OCI-LY1 (cell line): ENCODE data around the gene PTRHD1.

ENCODE experiments used
- H2AFZ ChIP-seq: fragments of 200-600 bp; sonication (generic), shearing (Covaris generic); 2 replicates; pipeline ENCODE4 v1.6.0; 2014; ENCODE audit warnings: antibody characterized with exemption, mild to moderate bottlenecking, low read length
- H3F3A ChIP-seq: fragments of 200-600 bp; sonication (generic), shearing (Covaris generic); 2 replicates; pipeline ENCODE4 v1.6.0; 2014; ENCODE audit warnings: mild to moderate bottlenecking, antibody characterized with exemption, low read length, moderate library complexity; ENCODE audit not compliant: insufficient read depth
- H3K27ac ChIP-seq: fragments of 200-600 bp; sonication (generic); 2 replicates; pipeline ENCODE4 v1.5.1; 2014; ENCODE audit warnings: low read length, mixed run types, mild to moderate bottlenecking, low read depth; ENCODE audit not compliant: poor library complexity, severe bottlenecking
- H3K27me3 ChIP-seq: fragments of 200-600 bp; sonication (generic); 2 replicates; pipeline ENCODE4 v1.6.0; 2014; ENCODE audit warnings: antibody characterized with exemption, mild to moderate bottlenecking, low read length, moderate library complexity; ENCODE audit not compliant: insufficient read depth
- H3K36me3 ChIP-seq: fragments of 200-600 bp; sonication (generic); 2 replicates; pipeline ENCODE4 v1.6.1; 2014; ENCODE audit warnings: mild to moderate bottlenecking, antibody characterized with exemption, low read length, moderate library complexity, mixed read lengths; ENCODE audit not compliant: insufficient read depth
- H3K4me1 ChIP-seq: fragments of 200-600 bp; sonication (generic); 2 replicates; pipeline ENCODE4 v1.5.1; 2014; ENCODE audit warnings: mild to moderate bottlenecking, low read length, moderate library complexity; ENCODE audit not compliant: insufficient read depth, severe bottlenecking
- H3K4me2 ChIP-seq: fragments of 200-600 bp; sonication (generic), shearing (Covaris generic); 2 replicates; pipeline ENCODE4 v1.6.1; 2014; ENCODE audit warnings: low read length
- H3K4me3 ChIP-seq: fragments of 200-600 bp; sonication (generic); 2 replicates; pipeline ENCODE4 v1.5.1; 2014; ENCODE audit warnings: low read length, low read depth, mild to moderate bottlenecking, mixed read lengths; ENCODE audit not compliant: poor library complexity, severe bottlenecking
- H3K79me2 ChIP-seq: fragments of 200-600 bp; shearing (Covaris generic); 2 replicates; pipeline ENCODE4 v1.6.1; 2016; ENCODE audit warnings: mixed run types, low read length, mixed read lengths; ENCODE audit not compliant: insufficient read depth
- H3K9ac ChIP-seq: fragments of 200-600 bp; sonication (generic), shearing (Covaris generic); 2 replicates; pipeline ENCODE4 v1.6.1; 2014; ENCODE audit warnings: mild to moderate bottlenecking, low read length, mixed read lengths
- H3K9me2 ChIP-seq: fragments of 200-600 bp; sonication (generic), shearing (Covaris generic); 2 replicates; pipeline ENCODE4 v1.6.1; 2014; ENCODE audit warnings: low read depth, mild to moderate bottlenecking, low read length, mixed read lengths
- H3K9me3 ChIP-seq: fragments of 200-600 bp; shearing (Covaris generic); 2 replicates; pipeline ENCODE4 v1.6.1; 2014; ENCODE audit warnings: low read length, mixed read lengths
- H4K20me1 ChIP-seq: fragments of 200-600 bp; sonication (generic), shearing (Covaris generic); 2 replicates; pipeline ENCODE4 v1.6.0; 2016; ENCODE audit warnings: mild to moderate bottlenecking, low read length; ENCODE audit not compliant: insufficient read depth
- CTCF ChIP-seq: fragments of 200-600 bp; sonication (generic), shearing (Covaris generic); IDR thresholded peaks from 2 replicates; pipeline ENCODE4 v1.5.1; 2017; ENCODE audit warnings: mild to moderate bottlenecking, antibody characterized with exemption, low read length, moderate library complexity, mixed read lengths
- EZH2 ChIP-seq: fragments of 200-600 bp; sonication (generic), shearing (Covaris generic); IDR thresholded peaks from 2 replicates; pipeline ENCODE4 v1.8.0; 2017; ENCODE audit warnings: borderline replicate concordance, mixed run types, mild to moderate bottlenecking, antibody characterized with exemption, low read length, moderate library complexity, mixed read lengths

The PTRHD1 gene

GRCh38 chr2:24761866-24762265 is 31.3 kb downstream of the PTRHD1 start:
- Histone ChIP-seq H3K9ac (no peak overlapping the region), H3K9me2 (no peaks in the 10 kb centered on the region), H3K27ac (no peak overlapping the region), H3K27me3 (no peaks in the 10 kb centered on the region), H3F3A (no peaks in the 10 kb centered on the region), H2AFZ (no peak overlapping the region), H3K79me2 (no peaks in the 10 kb centered on the region), H3K36me3 (peaks cover 21% of the 10 kb centered on the region; the same call in 1 of the 2 replicates), H3K4me1 (no peaks in the 10 kb centered on the region), H3K4me3 (no peak overlapping the region), H4K20me1 (no peaks in the 10 kb centered on the region), H3K4me2 (no peak overlapping the region), H3K9me3 (no peaks in the 10 kb centered on the region)
- TF ChIP-seq CTCF = no peak

DNA sequence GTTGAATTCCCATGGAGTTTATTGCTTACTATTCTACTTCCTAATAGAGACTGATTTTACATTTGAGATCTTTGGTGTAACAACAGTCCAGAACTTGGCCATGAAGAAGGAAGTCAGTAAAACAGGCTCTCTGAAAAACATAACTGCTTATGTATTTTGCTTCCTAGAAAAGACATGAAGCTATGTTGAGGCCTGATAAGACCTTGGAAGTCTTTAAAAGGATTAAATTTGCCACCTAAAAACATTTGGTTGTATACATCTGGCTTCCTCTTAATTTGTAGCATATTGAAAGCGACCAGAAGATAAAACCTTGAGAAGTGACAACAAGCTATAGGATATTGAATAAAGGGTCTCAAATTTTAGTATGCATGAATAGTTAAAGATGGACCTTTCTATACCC is 36.4 kb downstream of the PTRHD1 start:
- no peak overlapping the region for H3K4me2 ChIP-seq
- no peaks in the 10 kb centered on the region for H3K9me2 ChIP-seq
- H3K4me3 ChIP-seq = no peak overlapping the region
- no peaks in the 10 kb centered on the region for H3K27me3 ChIP-seq
- no peaks in the 10 kb centered on the region for H3K79me2 ChIP-seq
- TF ChIP-seq EZH2 (no peak), CTCF (no peak)
- H2AFZ ChIP-seq = no peak overlapping the region
- H3K9me3 ChIP-seq = no peaks in the 10 kb centered on the region
- no peak overlapping the region for H3K9ac ChIP-seq
- H3K4me1 ChIP-seq = no peaks in the 10 kb centered on the region
- H4K20me1 ChIP-seq = no peaks in the 10 kb centered on the region
- H3K27ac ChIP-seq = no peak overlapping the region
- H3K36me3 ChIP-seq = peaks cover 12% of the 10 kb centered on the region; the same call in 1 of the 2 replicates
- no peaks in the 10 kb centered on the region for H3F3A ChIP-seq

DNA sequence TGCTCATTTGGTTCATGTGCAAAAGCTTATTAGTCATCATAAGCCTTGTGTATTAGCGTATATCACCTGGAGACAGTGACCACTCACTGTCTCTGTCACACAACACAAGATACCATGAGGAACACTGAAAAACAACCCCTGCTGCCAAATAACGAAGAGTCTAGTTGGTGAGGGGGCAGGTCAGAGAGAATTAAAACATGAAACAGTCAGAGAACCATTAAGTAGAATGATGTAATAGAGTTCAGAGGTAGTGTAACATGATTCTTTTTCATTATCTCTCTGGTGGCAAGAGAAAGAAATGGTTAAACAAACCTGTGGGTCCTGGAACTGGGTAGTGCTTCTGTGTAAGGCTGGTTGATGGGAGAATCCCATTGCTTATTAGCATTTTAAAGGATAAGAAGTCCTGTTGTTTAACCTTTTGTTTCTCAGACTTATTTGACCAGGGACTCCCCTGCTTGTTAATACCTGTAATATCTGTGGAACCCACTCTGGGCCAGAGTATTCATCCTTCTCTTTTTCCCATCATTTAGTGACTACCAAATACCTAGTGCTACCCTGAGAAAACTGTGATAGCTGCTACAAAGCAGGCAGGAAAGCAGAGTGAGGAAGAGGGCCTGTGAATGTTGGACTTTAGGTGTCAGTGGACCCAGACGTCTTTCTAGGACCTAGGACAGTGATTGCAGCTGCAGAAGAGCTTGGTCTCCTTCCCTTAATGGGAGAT is 38.0 kb downstream of the PTRHD1 start:
- H3K79me2 ChIP-seq = no peaks in the 10 kb centered on the region
- no peak overlapping the region for H3K9ac ChIP-seq
- H3K9me3 ChIP-seq = no peaks in the 10 kb centered on the region
- H3K4me2 ChIP-seq = no peak overlapping the region
- no peaks in the 10 kb centered on the region for H3K9me2 ChIP-seq
- TF ChIP-seq EZH2 = no peak
- TF ChIP-seq CTCF = no peak
- H3K4me1 ChIP-seq = no peaks in the 10 kb centered on the region
- H3F3A ChIP-seq = no peaks in the 10 kb centered on the region
- H2AFZ ChIP-seq = no peak overlapping the region
- H3K27ac ChIP-seq = no peak overlapping the region
- H3K27me3 ChIP-seq = no peaks in the 10 kb centered on the region
- H4K20me1 ChIP-seq = no peaks in the 10 kb centered on the region
- H3K4me3 ChIP-seq = no peak overlapping the region
- H3K36me3 ChIP-seq = peaks cover 12% of the 10 kb centered on the region; the same call in 1 of the 2 replicates
